HepG2 (cell line): ENCODE measurements around the gene P2RX1. TPM values are rescaled to one million over a fixed set of nuclear protein-coding genes. Genes with fewer than 3 reads are reported as not detected.

Experiments
- ATF3 ChIP-seq: sonication (generic); formaldehyde crosslinking; IDR thresholded peaks from 2 replicates; pipeline ENCODE4 v1.4.0; 2020; ENCODE audit warnings: missing genetic modification reagents
- ATF7-NPFF ChIP-seq: sonication (generic); formaldehyde crosslinking; IDR thresholded peaks from 2 replicates; pipeline ENCODE4 v1.8.1; 2023; ENCODE audit warnings: mild to moderate bottlenecking, low read depth, missing genetic modification reagents, moderate library complexity
- ATRX ChIP-seq: sonication (generic); formaldehyde crosslinking; IDR thresholded peaks from 2 replicates; pipeline ENCODE4 v1.4.0; 2020; ENCODE audit warnings: missing genetic modification reagents, borderline replicate concordance
- CENPBD1 ChIP-seq: sonication (generic); formaldehyde crosslinking; IDR thresholded peaks from 2 replicates; pipeline ENCODE4 v1.8.0; 2022; ENCODE audit warnings: missing genetic modification reagents, low read depth, mild to moderate bottlenecking, borderline replicate concordance
- PAX8 ChIP-seq: sonication (generic); formaldehyde crosslinking; IDR thresholded peaks from 2 replicates; pipeline ENCODE4 v1.8.0; 2022; ENCODE audit warnings: mild to moderate bottlenecking, missing genetic modification reagents, borderline replicate concordance
- ZBTB4 ChIP-seq: sonication (generic); formaldehyde crosslinking; IDR thresholded peaks from 2 replicates; pipeline ENCODE4 v1.4.0; 2020; ENCODE audit warnings: missing genetic modification reagents, mild to moderate bottlenecking, borderline replicate concordance
- ZMYM3 ChIP-seq: sonication (generic); formaldehyde crosslinking; IDR thresholded peaks from 2 replicates; pipeline ENCODE4 v1.5.1; 2020; ENCODE audit warnings: mild to moderate bottlenecking, missing genetic modification reagents
- ZNF563 ChIP-seq: sonication (generic); formaldehyde crosslinking; IDR thresholded peaks from 2 replicates; pipeline ENCODE4 v1.8.0; 2022; ENCODE audit warnings: mild to moderate bottlenecking, moderate library complexity, missing genetic modification reagents
- polyA plus RNA-seq, 8 experiments: library from polyadenylated mRNA; depleted of rRNA in 3 of 8; stranded (reverse) in 7 of 8; unstranded in 1 of 8; fragments of >200 nt; fragmentation: Illumina TruSeq in 4 of 8; extraction: Trizol in 4 of 8; gene quantifications; 2 replicates each; pipeline versions ENCODE4 v1.2.1 to v1.2.3, GENCODE V29; 2011 to 2016; ENCODE audit warnings: low read depth in 4 of 8, missing spikeins in 1 of 8, mixed read lengths in 1 of 8; ENCODE audit not compliant: insufficient read depth in 1 of 8
- total RNA-seq, 5 experiments: library from RNA; depleted of rRNA; stranded (reverse); fragments of >200 nt; fragmentation: Illumina TruSeq; extraction: Trizol; gene quantifications; 2 replicates each; pipeline ENCODE4 v1.2.3, GENCODE V29; 2016; ENCODE audit warnings: low read depth in 1 of 5
- TF ChIP-seq, protein P1 (sequence below): IDR thresholded peaks from 2 replicates; pipeline ENCODE4 v1.4.0; 2020; ENCODE audit warnings: mild to moderate bottlenecking, missing genetic modification reagents

Gene P2RX1
- total and polyA plus RNA-seq, 2 of the 13 experiments (the other 11 are each of a cell fraction or from before 2014, with no cell fraction given) = 0.04 to 0.50 TPM

- TF ChIP-seq, protein P1, sequence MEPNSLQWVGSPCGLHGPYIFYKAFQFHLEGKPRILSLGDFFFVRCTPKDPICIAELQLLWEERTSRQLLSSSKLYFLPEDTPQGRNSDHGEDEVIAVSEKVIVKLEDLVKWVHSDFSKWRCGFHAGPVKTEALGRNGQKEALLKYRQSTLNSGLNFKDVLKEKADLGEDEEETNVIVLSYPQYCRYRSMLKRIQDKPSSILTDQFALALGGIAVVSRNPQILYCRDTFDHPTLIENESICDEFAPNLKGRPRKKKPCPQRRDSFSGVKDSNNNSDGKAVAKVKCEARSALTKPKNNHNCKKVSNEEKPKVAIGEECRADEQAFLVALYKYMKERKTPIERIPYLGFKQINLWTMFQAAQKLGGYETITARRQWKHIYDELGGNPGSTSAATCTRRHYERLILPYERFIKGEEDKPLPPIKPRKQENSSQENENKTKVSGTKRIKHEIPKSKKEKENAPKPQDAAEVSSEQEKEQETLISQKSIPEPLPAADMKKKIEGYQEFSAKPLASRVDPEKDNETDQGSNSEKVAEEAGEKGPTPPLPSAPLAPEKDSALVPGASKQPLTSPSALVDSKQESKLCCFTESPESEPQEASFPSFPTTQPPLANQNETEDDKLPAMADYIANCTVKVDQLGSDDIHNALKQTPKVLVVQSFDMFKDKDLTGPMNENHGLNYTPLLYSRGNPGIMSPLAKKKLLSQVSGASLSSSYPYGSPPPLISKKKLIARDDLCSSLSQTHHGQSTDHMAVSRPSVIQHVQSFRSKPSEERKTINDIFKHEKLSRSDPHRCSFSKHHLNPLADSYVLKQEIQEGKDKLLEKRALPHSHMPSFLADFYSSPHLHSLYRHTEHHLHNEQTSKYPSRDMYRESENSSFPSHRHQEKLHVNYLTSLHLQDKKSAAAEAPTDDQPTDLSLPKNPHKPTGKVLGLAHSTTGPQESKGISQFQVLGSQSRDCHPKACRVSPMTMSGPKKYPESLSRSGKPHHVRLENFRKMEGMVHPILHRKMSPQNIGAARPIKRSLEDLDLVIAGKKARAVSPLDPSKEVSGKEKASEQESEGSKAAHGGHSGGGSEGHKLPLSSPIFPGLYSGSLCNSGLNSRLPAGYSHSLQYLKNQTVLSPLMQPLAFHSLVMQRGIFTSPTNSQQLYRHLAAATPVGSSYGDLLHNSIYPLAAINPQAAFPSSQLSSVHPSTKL (CRISPR knock-in tag) = no peak
- TF ChIP-seq ATF3 (CRISPR knock-in tag) (no peak), ATRX (CRISPR knock-in tag) (no peak), ZNF563 (CRISPR knock-in tag) (no peak), ZBTB4 (CRISPR knock-in tag) (no peak), ATF7-NPFF (CRISPR knock-in tag) (no peak), CENPBD1 (CRISPR knock-in tag) (no peak), PAX8 (no peak), ZMYM3 (CRISPR knock-in tag) (no peak)
Measured at GRCh38 chr17:3903881-3904290, 12.4 kb downstream of the P2RX1 start (continued).
